HepG2 (cell line): ENCODE results near the gene TSPAN17. TPM values are rescaled to one million over a fixed set of nuclear protein-coding genes. Genes with fewer than 3 reads are reported as not detected.

ENCODE experiments used
- CREM ChIP-seq, 2 experiments: sonication (generic) in 1 of 2; formaldehyde crosslinking in 1 of 2; IDR thresholded peaks; 2 replicates each; pipeline versions ENCODE4 v1.4.0 to v1.6.1; 2016 to 2020; ENCODE audit warnings: antibody characterized with exemption in 1 of 2, mild to moderate bottlenecking in 1 of 2, missing genetic modification reagents in 1 of 2
- FOXK2 ChIP-seq: fragments of 450-650 bp; IDR thresholded peaks from 2 replicates; pipeline ENCODE4 v1.6.1; 2016
- KLF13 ChIP-seq: sonication (generic); formaldehyde crosslinking; IDR thresholded peaks from 2 replicates; pipeline ENCODE4 v1.4.0; 2020; ENCODE audit warnings: mild to moderate bottlenecking, missing genetic modification reagents
- MIXL1 ChIP-seq: IDR thresholded peaks from 2 replicates; pipeline ENCODE4 v1.6.1; 2016
- PPARG ChIP-seq: conservative IDR thresholded peaks from 2 replicates; pipeline ENCODE4 v1.6.1; 2016; ENCODE audit warnings: missing biosample characterization, missing genetic modification reagents
- RORA ChIP-seq: sonication (generic); formaldehyde crosslinking; IDR thresholded peaks from 2 replicates; pipeline ENCODE4 v1.5.0; 2020; ENCODE audit warnings: mild to moderate bottlenecking, missing genetic modification reagents, moderate library complexity
- SIN3A ChIP-seq: IDR thresholded peaks from 2 replicates; pipeline ENCODE4 v1.6.1; 2011; ENCODE audit warnings: low read depth, mild to moderate bottlenecking, control low read depth, low read length, borderline replicate concordance
- ZFP62 ChIP-seq: sonication (generic); formaldehyde crosslinking; IDR thresholded peaks from 2 replicates; pipeline ENCODE4 v1.4.0; 2020; ENCODE audit warnings: missing genetic modification reagents
- ZNF232 ChIP-seq: sonication (generic); formaldehyde crosslinking; IDR thresholded peaks from 2 replicates; pipeline ENCODE4 v1.4.0; 2020; ENCODE audit warnings: missing genetic modification reagents, borderline replicate concordance
- ZNF264 ChIP-seq: sonication (generic); formaldehyde crosslinking; IDR thresholded peaks from 2 replicates; pipeline ENCODE4 v1.4.0; 2020; ENCODE audit warnings: missing genetic modification reagents
- ZNF317 ChIP-seq: sonication (generic); formaldehyde crosslinking; IDR thresholded peaks from 2 replicates; pipeline ENCODE4 v1.5.0; 2020; ENCODE audit warnings: mild to moderate bottlenecking, missing genetic modification reagents
- polyA plus RNA-seq, 8 experiments: library from polyadenylated mRNA; depleted of rRNA in 3 of 8; stranded (reverse) in 7 of 8; unstranded in 1 of 8; fragments of >200 nt; fragmentation: Illumina TruSeq in 4 of 8; extraction: Trizol in 4 of 8; gene quantifications; 2 replicates each; pipeline versions ENCODE4 v1.2.1 to v1.2.3, GENCODE V29; 2011 to 2016; ENCODE audit warnings: low read depth in 4 of 8, missing spikeins in 1 of 8, mixed read lengths in 1 of 8; ENCODE audit not compliant: insufficient read depth in 1 of 8
- total RNA-seq, 5 experiments: library from RNA; depleted of rRNA; stranded (reverse); fragments of >200 nt; fragmentation: Illumina TruSeq; extraction: Trizol; gene quantifications; 2 replicates each; pipeline ENCODE4 v1.2.3, GENCODE V29; 2016; ENCODE audit warnings: low read depth in 1 of 5
- TF ChIP-seq, protein P1 (sequence below): sonication (generic); formaldehyde crosslinking; IDR thresholded peaks from 2 replicates; pipeline ENCODE4 v1.4.0; 2020; ENCODE audit warnings: missing genetic modification reagents, mild to moderate bottlenecking, borderline replicate concordance
- TF ChIP-seq, protein P2 (sequence below): IDR thresholded peaks from 2 replicates; pipeline ENCODE4 v1.6.1; 2018; ENCODE audit warnings: missing genetic modification reagents, mild to moderate bottlenecking, missing compliant biosample characterization
- TF ChIP-seq, protein P3 (sequence below): sonication (generic); formaldehyde crosslinking; IDR thresholded peaks from 2 replicates; pipeline ENCODE4 v1.8.0; 2022; ENCODE audit warnings: missing genetic modification reagents, mild to moderate bottlenecking, inconsistent platforms, borderline replicate concordance
- TF ChIP-seq, protein P4 (sequence below): sonication (generic); formaldehyde crosslinking; IDR thresholded peaks from 2 replicates; pipeline ENCODE4 v1.8.1; 2022; ENCODE audit warnings: low read depth, mild to moderate bottlenecking, missing genetic modification reagents
- TF ChIP-seq, protein P5 (sequence below): sonication (generic); formaldehyde crosslinking; IDR thresholded peaks from 2 replicates; pipeline ENCODE4 v1.4.0; 2020; ENCODE audit warnings: mild to moderate bottlenecking, missing genetic modification reagents
- TF ChIP-seq, protein P6 (sequence below): sonication (generic); formaldehyde crosslinking; IDR thresholded peaks from 2 replicates; pipeline ENCODE4 v1.4.0; 2020; ENCODE audit warnings: mild to moderate bottlenecking, missing genetic modification reagents

TSPAN17 gene
- total and polyA plus RNA-seq, 2 of the 13 experiments (the other 11 are each of a cell fraction or from before 2014, with no cell fraction given): 11.5 to 15.0 TPM

DNA sequence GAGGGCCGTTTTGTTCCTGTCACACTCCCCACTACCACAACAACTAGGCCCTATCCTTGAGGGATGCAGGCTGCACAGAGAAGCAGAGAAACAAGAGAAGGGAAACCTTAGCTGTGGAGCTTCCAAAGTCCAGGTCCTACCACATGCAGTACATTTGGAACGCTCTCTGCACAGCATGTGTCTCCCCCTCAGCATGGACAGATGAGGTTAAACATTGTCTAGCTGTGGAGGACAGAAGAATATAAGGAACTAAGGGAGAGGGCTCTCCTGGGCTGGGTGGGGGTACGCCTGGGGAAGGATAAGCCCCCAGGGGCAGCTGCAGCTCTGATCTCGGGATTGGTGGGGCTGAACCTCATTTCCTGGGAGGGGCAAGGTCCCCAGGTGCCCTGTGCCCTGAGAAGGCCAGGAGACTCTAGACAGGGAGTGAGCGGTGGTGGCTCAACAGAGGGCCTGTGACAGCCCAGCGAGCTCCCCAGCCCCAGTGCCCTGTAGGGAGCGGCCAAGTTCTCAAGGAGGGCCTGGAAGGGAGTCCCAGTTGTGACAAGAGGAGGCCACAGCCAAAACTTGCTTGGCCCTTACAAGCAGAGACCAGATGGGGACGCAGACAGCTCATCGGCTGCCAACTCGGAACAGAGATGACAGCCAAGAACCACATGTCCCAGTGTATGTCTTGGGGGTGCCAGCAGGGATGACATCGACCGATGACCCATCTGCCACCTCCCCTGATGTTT is 30.1 kb downstream of the TSPAN17 start (continued):
- TF ChIP-seq, protein P1, sequence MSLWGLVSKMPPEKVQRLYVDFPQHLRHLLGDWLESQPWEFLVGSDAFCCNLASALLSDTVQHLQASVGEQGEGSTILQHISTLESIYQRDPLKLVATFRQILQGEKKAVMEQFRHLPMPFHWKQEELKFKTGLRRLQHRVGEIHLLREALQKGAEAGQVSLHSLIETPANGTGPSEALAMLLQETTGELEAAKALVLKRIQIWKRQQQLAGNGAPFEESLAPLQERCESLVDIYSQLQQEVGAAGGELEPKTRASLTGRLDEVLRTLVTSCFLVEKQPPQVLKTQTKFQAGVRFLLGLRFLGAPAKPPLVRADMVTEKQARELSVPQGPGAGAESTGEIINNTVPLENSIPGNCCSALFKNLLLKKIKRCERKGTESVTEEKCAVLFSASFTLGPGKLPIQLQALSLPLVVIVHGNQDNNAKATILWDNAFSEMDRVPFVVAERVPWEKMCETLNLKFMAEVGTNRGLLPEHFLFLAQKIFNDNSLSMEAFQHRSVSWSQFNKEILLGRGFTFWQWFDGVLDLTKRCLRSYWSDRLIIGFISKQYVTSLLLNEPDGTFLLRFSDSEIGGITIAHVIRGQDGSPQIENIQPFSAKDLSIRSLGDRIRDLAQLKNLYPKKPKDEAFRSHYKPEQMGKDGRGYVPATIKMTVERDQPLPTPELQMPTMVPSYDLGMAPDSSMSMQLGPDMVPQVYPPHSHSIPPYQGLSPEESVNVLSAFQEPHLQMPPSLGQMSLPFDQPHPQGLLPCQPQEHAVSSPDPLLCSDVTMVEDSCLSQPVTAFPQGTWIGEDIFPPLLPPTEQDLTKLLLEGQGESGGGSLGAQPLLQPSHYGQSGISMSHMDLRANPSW: no peak
- TF ChIP-seq ZNF232 (CRISPR knock-in tag) (0 out of 2 replicates have a peak, but pooled peaks have one; percentile 30), ZNF317 (no peak), RORA (CRISPR knock-in tag) (no peak), ZNF264 (peak; percentile 50; the same call in 1 of the 2 replicates), PPARG (CRISPR knock-in tag) (no peak), SIN3A (no peak), ZFP62 (CRISPR knock-in tag) (no peak), FOXK2 (no peak), KLF13 (CRISPR knock-in tag) (no peak), CREM (IDR thresholded peaks at IDR 0.05) (no peak), CREM (CRISPR knock-in tag; IDR thresholded peaks at IDR 0.05) (no peak), MIXL1 (no peak)
- TF ChIP-seq, protein P2, sequence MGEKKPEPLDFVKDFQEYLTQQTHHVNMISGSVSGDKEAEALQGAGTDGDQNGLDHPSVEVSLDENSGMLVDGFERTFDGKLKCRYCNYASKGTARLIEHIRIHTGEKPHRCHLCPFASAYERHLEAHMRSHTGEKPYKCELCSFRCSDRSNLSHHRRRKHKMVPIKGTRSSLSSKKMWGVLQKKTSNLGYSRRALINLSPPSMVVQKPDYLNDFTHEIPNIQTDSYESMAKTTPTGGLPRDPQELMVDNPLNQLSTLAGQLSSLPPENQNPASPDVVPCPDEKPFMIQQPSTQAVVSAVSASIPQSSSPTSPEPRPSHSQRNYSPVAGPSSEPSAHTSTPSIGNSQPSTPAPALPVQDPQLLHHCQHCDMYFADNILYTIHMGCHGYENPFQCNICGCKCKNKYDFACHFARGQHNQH (CRISPR knock-in tag): no peak
- TF ChIP-seq, protein P3, sequence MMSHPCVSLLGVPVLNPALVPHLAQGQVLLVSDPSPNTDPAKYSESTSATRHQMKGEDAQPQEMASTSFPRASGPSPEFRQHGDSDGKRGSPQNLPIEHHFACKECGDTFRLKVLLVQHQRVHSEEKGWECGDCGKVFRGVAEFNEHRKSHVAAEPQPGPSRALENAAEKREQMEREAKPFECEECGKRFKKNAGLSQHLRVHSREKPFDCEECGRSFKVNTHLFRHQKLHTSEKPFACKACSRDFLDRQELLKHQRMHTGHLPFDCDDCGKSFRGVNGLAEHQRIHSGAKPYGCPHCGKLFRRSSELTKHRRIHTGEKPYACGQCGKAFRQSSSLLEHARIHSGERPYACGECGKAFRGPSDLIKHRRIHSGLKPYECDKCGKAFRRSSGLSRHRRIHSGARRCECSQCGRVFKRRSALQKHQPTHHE (CRISPR knock-in tag): no peak
- TF ChIP-seq, protein P4, sequence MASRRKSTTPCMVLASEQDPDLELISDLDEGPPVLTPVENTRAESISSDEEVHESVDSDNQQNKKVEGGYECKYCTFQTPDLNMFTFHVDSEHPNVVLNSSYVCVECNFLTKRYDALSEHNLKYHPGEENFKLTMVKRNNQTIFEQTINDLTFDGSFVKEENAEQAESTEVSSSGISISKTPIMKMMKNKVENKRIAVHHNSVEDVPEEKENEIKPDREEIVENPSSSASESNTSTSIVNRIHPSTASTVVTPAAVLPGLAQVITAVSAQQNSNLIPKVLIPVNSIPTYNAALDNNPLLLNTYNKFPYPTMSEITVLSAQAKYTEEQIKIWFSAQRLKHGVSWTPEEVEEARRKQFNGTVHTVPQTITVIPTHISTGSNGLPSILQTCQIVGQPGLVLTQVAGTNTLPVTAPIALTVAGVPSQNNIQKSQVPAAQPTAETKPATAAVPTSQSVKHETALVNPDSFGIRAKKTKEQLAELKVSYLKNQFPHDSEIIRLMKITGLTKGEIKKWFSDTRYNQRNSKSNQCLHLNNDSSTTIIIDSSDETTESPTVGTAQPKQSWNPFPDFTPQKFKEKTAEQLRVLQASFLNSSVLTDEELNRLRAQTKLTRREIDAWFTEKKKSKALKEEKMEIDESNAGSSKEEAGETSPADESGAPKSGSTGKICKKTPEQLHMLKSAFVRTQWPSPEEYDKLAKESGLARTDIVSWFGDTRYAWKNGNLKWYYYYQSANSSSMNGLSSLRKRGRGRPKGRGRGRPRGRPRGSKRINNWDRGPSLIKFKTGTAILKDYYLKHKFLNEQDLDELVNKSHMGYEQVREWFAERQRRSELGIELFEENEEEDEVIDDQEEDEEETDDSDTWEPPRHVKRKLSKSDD (CRISPR knock-in tag): no peak
- TF ChIP-seq, protein P5, sequence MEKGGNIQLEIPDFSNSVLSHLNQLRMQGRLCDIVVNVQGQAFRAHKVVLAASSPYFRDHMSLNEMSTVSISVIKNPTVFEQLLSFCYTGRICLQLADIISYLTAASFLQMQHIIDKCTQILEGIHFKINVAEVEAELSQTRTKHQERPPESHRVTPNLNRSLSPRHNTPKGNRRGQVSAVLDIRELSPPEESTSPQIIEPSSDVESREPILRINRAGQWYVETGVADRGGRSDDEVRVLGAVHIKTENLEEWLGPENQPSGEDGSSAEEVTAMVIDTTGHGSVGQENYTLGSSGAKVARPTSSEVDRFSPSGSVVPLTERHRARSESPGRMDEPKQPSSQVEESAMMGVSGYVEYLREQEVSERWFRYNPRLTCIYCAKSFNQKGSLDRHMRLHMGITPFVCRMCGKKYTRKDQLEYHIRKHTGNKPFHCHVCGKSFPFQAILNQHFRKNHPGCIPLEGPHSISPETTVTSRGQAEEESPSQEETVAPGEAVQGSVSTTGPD (CRISPR knock-in tag): no peak
- TF ChIP-seq, protein P6, sequence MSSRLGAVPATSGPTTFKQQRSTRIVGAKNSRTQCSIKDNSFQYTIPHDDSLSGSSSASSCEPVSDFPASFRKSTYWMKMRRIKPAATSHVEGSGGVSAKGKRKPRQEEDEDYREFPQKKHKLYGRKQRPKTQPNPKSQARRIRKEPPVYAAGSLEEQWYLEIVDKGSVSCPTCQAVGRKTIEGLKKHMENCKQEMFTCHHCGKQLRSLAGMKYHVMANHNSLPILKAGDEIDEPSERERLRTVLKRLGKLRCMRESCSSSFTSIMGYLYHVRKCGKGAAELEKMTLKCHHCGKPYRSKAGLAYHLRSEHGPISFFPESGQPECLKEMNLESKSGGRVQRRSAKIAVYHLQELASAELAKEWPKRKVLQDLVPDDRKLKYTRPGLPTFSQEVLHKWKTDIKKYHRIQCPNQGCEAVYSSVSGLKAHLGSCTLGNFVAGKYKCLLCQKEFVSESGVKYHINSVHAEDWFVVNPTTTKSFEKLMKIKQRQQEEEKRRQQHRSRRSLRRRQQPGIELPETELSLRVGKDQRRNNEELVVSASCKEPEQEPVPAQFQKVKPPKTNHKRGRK (CRISPR knock-in tag): 0 out of 2 replicates have a peak, but pooled peaks have one; percentile 57
